Head of caudate nucleus (tissue), 42 donors: ENCODE results near the gene FARS2.
A peak's percentile ranks its signal among the peaks of the same experiment; 100 is the strongest.

Experiments used
- DNase-seq, 42 donors: peaks; one replicate each; pipeline versions ENCODE4 v3.0.0 to v3.0.0-alpha.2; 2020 to 2021; ENCODE audit warnings: mixed read lengths in 7 of 42
- intact Hi-C: fragments of 100-400 bp; cut with DNase I; formaldehyde crosslinking; loops from one replicate; pipeline ENCODE4 v1.15.0; 2022

The FARS2 gene

DNA sequence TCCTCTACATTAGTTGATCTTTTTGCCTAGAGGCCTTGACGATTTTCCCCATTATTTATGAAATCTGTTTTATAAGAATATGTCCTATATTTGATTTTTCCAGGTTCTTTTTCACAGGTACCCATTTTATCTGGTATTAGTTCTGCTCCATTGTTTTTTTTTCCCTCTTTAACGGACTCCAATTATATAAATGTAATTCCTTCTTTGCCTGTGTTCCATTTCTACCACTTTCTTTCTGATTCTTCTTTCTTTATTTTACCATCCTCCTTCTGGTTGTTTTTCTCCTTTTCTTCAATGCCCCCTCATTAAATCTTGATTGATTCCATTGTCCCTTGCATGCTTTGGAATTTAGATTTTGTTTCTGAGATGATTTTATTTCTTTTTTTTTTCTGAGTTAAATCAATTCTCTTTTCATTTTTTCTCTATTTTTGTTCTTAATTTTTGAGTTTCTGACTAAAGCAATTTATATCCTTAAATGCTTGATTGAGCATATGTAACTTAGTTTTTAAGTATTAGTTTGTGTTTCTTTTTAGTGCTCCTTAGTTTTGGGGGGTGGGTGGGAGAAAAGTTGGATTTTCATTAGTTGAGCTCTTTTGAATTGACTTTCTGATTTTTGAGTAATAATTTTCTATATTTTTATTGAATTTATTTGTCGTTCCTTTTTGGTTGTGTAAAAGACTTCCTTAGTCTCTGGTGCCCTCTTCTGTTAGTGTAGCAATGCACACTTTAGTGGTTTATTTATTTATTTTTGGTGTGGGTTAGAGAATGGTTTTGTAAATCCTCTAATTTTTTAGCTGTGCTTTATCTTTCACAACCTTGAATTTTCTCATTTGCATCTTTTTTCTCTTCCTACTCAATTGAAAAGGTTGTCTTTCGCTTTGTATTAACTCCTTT lies 140.8 kb downstream of the FARS2 start:
- intact Hi-C loops, result loop anchor here (5.0 kb wide), 1 partner anchor 255 kb away; no protein-coding TSS in a partner anchor
- DNase-seq, result no peak

DNA sequence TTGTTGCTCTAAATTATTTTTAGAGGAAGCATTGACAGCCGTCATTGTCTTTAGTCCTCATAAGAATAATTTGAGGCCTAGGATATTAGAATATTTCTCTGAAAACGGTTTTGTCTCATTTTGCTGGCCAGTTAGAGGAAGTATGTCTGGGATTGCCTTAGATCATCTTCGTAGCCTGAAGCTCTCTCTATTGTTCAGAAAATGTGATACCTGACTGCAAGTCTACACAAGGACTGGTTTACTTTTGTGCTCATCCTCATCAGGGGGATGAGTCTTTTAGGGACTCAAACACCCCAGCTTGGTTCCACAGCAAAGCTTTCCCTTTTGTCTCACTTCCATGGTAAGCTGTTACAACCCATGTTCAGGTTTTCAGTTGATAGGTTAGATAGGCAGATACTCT lies 141.8 kb downstream of the FARS2 start:
- intact Hi-C loops, result loop anchor here (5.0 kb wide), 1 partner anchor 256 kb away; no protein-coding TSS in a partner anchor
- DNase-seq, result no peak

DNA sequence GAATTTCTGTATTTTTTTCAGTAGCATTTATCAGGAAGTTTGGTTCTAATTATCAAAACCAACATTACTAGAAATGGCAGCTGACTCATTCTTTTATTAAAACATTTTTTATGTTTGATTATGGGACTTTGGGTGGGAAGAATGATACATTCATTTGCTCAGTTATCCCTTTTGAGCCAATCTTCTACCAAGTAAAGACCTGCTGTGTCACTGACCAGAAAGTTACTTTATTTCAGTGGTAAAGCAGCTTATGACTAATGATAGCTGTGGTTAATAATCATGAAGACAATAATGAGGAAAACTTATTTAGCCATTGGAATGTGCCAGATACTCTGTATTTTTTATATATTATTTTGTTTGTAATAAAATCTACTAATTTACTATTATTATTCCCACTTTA lies 142.3 kb downstream of the FARS2 start:
- no peak for DNase-seq
- intact Hi-C loops, result loop anchor here (5.0 kb wide), 1 partner anchor 256 kb away; no protein-coding TSS in a partner anchor

DNA sequence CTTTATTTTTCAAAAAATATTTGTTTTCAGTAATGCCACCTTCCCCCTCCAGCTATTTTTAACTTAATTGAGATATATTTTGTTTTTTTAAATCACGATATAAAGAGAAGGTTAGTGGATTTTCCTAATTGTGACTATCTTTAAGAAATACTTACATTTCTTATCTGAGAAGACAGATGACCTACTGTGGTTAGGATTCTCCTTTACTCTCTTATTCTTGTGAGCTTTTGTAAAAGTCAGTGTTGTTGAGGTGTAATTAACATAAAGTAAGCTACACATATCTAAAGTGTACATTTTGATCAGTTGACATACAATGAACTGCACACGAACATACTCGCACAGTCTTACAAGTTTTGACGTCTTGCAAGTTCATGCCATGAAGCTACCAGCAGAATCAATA lies 144.7 kb downstream of the FARS2 start:
- intact Hi-C loops, result no loop called here
- no peak for DNase-seq

DNA sequence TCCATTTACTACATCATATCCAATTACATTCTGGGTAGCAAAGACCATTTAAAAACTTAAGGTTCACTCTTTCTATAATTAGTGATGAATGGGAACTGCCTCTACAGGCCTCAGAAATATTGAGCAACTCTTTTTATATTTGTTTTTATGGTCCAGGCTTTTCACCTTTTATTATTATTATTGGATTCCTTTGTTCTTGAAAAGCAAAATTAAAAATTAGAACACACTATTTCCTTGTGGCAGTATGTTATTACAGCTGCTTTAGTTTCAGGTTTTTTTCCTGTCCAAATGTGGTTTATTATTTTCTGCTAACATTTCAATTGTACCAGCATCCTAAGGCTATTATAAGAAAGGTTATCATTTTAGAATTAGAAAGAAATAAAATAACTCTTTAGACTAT lies 150.1 kb downstream of the FARS2 start:
- DNase-seq, result no peak
- intact Hi-C loops, result no loop called here

DNA sequence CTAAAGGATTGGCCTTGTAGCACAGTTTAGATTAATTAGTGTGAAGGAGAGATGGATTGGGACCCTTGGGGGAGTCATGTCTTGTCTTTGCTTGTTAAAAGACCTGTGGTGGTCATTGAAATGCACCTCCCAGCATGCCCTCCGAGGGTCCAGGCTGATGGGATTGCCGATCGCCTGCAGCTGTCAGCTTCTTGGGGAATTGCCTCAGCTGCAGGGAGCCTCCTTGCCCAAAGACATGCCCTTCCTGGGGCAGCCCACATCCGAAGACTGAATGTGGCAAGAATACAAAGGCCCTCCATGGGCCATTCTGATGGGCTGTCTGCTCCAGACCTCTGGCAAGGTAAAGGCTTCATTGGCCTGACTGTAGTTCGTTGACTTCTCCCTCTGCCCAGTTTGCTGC lies 150.7 kb downstream of the FARS2 start:
- DNase-seq, result no peak
- intact Hi-C loops, result no loop called here

DNA sequence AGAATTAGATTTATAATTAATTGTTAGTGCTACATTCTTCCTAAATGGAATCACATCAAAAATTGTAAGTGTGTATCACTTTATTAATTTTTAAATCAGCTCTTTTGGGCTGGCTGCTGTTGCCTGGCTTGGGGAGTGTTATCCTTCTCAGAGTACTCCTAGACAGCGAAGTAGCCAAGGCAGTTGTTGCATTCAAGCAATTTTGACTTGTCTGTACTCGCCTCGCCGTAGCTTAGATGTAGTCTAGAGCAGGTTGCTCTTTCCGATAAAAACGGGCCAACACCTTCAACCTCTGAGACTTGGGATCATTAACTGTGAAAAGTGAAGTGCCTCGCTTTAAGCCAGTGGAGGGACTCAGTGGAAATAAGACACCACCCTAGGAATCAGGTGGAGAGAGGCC lies 151.3 kb downstream of the FARS2 start:
- no peak for DNase-seq
- intact Hi-C loops, result no loop called here

DNA sequence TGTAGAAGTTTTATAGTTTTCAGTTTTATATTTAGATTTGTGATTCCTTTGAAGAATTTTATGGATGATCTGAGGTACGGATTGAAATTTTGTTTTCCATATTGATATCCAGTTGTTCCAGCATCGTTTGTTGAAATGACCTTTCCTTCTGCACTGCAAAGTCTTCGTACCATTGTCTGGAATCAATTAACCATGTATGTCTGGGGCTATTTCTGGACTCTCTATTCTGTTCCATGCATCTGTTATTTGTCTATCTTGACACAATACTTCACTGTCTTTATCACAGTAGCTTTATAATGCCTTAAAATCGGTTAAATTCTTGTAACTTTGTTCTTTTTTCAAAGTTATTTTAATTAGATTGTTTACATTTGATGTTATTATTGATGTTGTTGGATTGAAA lies 154.9 kb downstream of the FARS2 start:
- intact Hi-C loops, result no loop called here
- no peak for DNase-seq

DNA sequence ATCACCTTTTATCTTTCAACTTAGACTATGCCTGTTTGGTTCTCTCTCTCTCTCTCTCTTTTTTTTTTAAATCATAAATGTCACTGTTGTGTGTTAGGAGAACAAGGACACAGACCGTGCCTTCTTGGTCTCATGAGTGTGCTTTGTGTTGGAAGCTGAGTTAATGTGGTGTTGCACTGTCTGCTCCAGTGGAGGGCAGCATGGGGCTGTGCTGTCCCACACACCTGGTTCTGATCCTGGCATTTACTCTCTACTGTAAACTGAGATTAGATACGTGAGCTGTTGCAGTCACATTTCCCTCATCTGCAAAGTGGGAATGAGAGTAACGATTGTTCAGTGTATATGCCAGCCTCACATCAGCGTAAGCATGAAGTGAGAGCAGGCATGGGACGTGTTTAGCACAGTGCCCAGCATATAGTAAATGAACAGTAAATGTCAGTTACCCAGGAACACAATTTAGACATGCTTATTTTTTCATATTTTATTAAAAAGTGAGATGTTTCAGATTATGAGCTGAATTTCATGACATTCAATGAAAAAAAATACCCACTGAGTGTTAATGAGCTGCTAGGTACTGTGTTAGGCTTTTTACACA lies 161.1 kb downstream of the FARS2 start:
- intact Hi-C loops, result no loop called here
- DNase-seq, result peak in 30 of 42 donors; percentile 6 to 53 (median 28)

DNA sequence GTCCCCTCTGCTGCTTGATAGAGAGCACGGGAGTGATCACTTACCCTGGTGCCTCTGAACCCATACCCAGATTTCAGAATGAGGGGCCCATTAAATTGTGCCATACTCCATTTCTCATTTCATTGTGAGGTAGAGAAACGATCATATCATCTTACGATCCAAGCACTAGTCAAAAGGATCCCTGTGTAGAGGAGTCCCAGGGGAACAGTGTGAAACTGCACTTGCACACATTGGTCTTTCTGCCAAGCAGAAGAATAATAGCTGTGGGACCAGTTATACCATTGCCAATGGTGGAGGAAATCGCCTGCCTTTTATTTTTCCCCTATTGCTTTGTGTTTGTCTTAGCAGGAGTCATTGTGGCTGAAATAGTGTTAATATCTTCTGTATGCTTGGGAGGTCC lies 161.9 kb downstream of the FARS2 start:
- no peak for DNase-seq
- intact Hi-C loops, result no loop called here

DNA sequence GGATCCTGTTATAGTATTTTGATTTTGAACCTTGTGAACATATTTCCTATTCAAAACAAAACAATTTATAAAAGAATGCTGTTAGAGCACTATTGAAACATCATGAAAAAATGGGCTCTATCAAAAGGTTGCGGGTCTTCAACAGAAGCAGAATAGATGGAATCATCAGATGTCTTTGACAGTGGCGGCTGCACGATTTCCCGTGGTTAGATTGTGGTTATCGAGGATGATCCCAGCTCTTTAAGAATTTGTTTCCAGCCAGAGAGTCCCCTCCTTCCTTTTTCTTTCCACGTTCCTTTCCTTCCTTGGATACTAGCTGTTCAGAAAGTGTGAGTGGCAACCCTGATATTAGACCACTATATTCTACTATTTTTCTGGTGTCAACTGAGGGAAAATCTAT lies 163.4 kb downstream of the FARS2 start:
- intact Hi-C loops, result no loop called here
- DNase-seq, result no peak

DNA sequence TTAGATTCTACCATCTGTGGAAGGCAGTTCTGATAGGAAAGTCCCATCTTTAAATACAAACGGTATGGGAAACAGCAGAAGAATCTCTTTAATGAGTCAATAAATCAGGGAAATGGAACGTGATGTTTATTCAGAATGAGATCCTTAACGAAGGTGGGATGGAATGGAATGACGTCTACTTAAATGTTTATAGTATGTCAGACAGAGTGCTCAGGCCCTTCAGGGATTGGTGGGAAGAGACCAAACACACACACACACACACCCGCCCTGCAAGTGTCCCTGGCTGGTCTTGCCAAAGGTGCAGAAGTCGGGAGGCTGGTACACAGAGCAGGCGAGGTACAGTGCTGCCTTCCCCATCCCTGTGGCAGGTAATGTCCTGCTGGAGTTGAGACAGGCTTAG lies 164.0 kb downstream of the FARS2 start:
- intact Hi-C loops, result no loop called here
- DNase-seq, result no peak

DNA sequence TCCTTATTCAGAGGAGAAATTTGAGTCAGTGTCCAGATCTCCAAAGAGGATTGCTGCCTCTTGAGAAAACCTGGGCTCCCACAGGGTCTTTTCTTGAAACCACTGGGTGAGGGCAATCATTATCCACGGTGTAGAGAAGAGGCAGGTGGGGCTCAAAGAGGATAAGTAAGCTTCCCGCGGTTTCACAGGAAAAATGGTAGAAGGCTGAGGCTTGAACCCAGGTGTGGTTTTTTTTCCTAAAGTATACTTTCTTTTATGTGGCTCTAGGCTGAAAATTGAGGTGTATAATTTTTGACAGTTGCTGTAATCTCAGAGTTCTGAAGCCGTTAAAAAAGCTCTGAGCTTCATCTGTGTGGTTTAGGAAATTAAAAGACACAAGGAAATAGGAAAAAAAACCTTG lies 164.5 kb downstream of the FARS2 start:
- no peak for DNase-seq
- intact Hi-C loops, result no loop called here

DNA sequence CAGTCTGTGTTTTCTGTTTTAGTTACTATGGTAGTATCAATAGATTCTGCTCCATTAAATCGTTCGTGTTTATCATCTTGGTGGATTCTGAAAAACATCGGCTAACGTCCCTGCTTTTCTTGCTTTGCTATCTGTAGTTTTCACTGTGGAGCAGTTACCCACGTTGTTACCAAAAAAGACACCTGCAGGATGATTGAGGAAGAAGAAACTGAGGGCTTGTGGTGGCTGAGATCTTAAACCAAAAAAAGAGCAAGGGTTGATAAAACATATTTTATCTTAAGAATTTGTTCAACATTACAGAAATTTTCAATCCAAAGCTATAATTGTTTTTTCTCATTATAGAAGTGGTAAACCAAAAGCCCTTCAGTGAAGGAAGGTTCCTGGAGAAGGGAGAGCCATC lies 166.3 kb downstream of the FARS2 start:
- DNase-seq, result no peak
- intact Hi-C loops, result no loop called here

DNA sequence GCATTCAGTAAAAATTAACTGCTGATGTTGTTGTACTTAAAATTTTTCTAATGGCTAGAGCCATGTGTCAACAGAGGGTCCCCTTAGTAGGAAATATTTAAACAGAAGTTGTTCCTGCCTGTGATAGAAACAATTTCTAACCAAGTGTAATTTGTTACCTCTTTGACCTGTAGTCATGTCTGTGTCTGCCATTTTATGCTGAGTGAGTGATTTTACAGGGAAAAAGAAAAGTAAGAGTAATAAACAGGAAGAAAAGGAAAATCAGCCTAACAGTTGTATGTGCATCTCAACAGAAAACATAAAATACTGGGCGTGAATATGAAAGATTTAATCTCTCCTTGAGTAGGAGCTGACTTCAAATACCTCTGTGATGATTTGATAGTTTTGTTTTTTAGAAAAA lies 172.0 kb downstream of the FARS2 start:
- DNase-seq, result no peak
- intact Hi-C loops, result no loop called here

DNA sequence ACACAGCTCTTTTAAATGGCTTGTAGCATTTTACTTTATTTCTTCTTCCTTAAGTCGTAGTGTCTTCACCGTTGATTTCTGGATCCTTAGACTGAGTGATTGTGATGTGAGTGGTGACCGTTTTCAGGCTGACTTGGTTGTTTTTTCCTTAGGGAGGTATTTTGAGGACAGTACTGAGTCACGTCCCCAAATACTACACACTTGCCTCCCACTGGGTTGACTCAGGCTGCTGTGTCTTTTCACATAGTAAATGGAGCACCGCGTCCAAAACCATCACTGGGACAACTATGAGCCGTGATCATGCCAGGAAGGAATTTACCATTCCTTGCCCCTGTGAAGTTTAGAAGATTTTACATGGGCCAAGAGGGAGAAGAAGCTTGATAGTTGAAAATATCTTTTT lies 174.1 kb downstream of the FARS2 start:
- intact Hi-C loops, result no loop called here
- peak in 25 of 42 donors; percentile 6 to 77 (median 37) for DNase-seq

DNA sequence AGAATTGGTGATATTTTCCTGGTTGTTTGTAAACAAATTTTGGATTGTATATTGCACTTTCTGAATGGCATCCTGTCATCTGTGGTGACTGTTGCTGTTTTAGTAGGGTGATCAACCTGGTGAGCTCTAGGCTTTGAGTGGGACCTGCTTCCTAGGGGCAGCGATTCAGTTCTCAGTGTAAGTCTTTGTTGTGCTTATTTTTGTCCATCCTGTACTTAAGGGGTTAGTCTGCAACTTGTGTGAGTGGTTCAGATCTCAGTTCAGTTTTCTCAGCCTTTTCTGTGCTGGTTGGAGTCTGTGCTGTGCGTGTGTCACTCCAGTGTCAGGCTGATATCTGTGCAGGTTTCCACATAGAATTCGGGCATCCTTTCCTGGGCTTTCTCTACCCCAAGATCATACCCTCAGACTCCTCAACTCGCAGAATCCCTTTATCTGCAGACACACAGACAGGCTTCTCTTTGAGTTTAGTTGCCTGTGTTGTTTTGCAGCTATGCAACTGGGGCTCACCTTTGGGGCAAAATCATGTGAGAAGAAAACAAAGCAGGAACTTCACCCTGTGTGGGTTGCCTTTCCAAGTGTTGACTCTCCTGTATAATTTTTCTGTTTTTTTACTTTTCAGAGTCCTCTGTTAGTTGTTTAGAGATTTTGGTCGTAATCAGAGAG lies 177.7 kb downstream of the FARS2 start:
- no peak for DNase-seq
- intact Hi-C loops, result no loop called here

DNA sequence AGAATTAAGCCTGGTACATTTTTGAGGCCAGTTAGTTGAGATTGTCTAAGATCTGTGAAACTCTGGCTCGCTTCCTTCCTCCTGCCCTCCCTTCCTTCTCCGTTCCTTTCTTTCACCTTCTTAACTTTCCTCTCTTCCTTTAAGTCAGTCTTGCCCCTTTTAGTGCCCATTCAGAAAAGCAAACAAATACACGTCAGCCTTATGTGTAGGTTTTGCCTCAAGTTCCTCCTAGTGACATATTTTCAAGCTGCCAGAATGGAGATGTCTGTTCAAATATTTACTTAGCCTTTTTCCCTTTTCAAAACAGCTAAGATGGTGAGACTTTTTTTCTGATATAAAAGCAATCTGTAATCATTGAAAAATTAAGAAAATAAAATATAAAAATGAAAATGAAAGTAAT lies 178.4 kb downstream of the FARS2 start:
- intact Hi-C loops, result no loop called here
- DNase-seq, result no peak

DNA sequence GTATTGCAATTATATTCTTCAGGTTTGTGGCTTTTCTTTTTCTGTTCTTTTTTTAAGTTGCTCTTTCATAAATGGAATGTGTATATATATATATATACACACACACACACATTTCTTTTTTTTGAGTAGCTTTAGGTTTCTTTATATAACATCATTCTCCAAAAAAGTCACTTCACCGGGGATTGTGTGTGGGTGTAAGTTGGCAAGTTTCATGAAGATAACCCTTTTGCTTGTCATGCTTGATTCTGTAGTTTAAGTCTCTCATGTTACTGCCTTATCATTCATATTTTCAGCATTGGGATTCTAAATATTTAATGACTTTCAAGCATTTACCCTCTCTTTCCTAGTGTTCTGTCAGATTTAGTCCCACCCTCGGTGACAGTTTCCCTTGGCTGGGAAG lies 181.0 kb downstream of the FARS2 start:
- intact Hi-C loops, result no loop called here
- peak in 5 of 42 donors; percentile 16 to 44 (median 34) for DNase-seq

DNA sequence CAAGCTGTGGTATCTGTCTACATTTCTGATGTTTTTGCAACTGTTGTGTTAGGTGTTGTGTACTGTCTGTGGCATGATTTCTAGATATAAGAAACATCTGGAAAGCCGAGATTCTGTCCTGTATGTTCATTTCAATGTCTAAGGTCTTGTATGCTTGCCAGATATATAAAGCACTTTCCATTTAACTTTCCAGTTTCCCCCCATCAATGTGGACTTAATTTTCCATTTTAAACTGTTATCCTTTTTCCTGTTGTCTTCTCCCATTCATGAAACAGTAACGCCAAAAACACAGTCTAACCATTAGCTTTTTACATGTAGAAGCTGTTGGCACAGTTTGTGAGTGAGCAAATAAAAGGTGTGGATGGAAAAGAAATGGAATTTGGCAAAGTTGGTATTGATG lies 181.6 kb downstream of the FARS2 start:
- no peak for DNase-seq

More for the DNA sequence above, 181.6 kb downstream of the FARS2 start:
- intact Hi-C loops, result no loop called here
